Activated CD4-positive, alpha-beta T cell treated with anti-CD3 and anti-CD28 coated beads for 24 hours (primary cell): ENCODE results near the gene TENM4.

Source experiments
- DNase-seq, 2 donors: peaks; one replicate each; pipeline ENCODE4 v3.0.0-alpha.2; 2020; ENCODE audit warnings: low read depth in 2 of 2

Gene TENM4

GRCh38 chr11:78972590-78972989, 468.2 kb downstream of the TENM4 start:
- no peak for DNase-seq

GRCh38 chr11:78972177-78972576, 468.7 kb downstream of the TENM4 start:
- no peak for DNase-seq

GRCh38 chr11:78967811-78968210, 473.0 kb downstream of the TENM4 start:
- no peak for DNase-seq

GRCh38 chr11:78965432-78965831, 475.4 kb downstream of the TENM4 start:
- no peak for DNase-seq

- DNase-seq = no peak
Observed at GRCh38 chr11:78961937-78962701, 478.7 kb downstream of the TENM4 start.

GRCh38 chr11:78961247-78961646, 479.6 kb downstream of the TENM4 start:
- no peak for DNase-seq

- DNase-seq = no peak
Observed at GRCh38 chr11:78958444-78958843, 482.4 kb downstream of the TENM4 start.

GRCh38 chr11:78957476-78958245, 483.2 kb downstream of the TENM4 start:
- DNase-seq = no peak

- DNase-seq = no peak
Observed at GRCh38 chr11:78954696-78955095, 486.1 kb downstream of the TENM4 start.

GRCh38 chr11:78954261-78954660, 486.6 kb downstream of the TENM4 start:
- DNase-seq = no peak

GRCh38 chr11:78952890-78953289, 487.9 kb downstream of the TENM4 start:
- DNase-seq = no peak

- DNase-seq = no peak
Observed at GRCh38 chr11:78952175-78952574, 488.7 kb downstream of the TENM4 start.

- no peak for DNase-seq
Observed at GRCh38 chr11:78949976-78950690, 490.7 kb downstream of the TENM4 start.

- DNase-seq = no peak
Observed at GRCh38 chr11:78946945-78947902, 493.6 kb downstream of the TENM4 start.

GRCh38 chr11:78943841-78944240, 497.0 kb downstream of the TENM4 start:
- DNase-seq = no peak

- DNase-seq = no peak
Observed at GRCh38 chr11:78943154-78943553, 497.7 kb downstream of the TENM4 start.

- DNase-seq = no peak
Observed at GRCh38 chr11:78941226-78941851, 499.5 kb downstream of the TENM4 start.

GRCh38 chr11:78940500-78941225, 500.2 kb downstream of the TENM4 start:
- DNase-seq = no peak

GRCh38 chr11:78938971-78939370, 501.9 kb downstream of the TENM4 start:
- DNase-seq = no peak

- DNase-seq = no peak
Observed at GRCh38 chr11:78938036-78938435, 502.8 kb downstream of the TENM4 start.
